HFFc6 (cell line): ENCODE data around the gene FLNB. TPM values are rescaled to one million over a fixed set of nuclear protein-coding genes. Genes with fewer than 3 reads are reported as not detected.

Source experiments
- DNase-seq: peaks from one replicate; pipeline ENCODE4 v3.0.0-alpha.2; 2018
- H3K27ac Mint-ChIP-seq: 2 replicates; pipeline ENCODE4 v1.8.0; 2020; ENCODE audit warnings: mild to moderate bottlenecking, mixed read lengths
- H3K27me3 Mint-ChIP-seq: 2 replicates; pipeline ENCODE4 v1.8.0; 2021; ENCODE audit warnings: mild to moderate bottlenecking, moderate library complexity, mixed read lengths; ENCODE audit not compliant: insufficient read depth
- H3K36me3 Mint-ChIP-seq: 2 replicates; pipeline ENCODE4 v1.8.0; 2021; ENCODE audit warnings: low read depth, mixed read lengths
- H3K4me1 Mint-ChIP-seq: 2 replicates; pipeline ENCODE4 v1.8.0; 2020; ENCODE audit warnings: low read depth, mixed read lengths
- H3K4me3 Mint-ChIP-seq: 2 replicates; pipeline ENCODE4 v1.8.0; 2020; ENCODE audit warnings: mild to moderate bottlenecking, moderate library complexity, mixed read lengths
- H3K9me3 Mint-ChIP-seq: 2 replicates; pipeline ENCODE4 v1.8.0; 2020; ENCODE audit warnings: mild to moderate bottlenecking, mixed read lengths
- total RNA-seq, 6 experiments: library from RNA; stranded (reverse); fragmentation: NEBNext Ultra II Directional; extraction: Animal tissue kit (Norgen Biotek cat#: 25700); gene quantifications; 2 replicates in 1 of 6; 3 replicates in 5 of 6; pipeline ENCODE4 v1.2.3, GENCODE V29; 2021
- TF ChIP-seq, protein P1 (sequence below): fragments of 200-600 bp; sonication (generic); IDR thresholded peaks from 2 replicates; pipeline ENCODE4 v1.5.0; 2021; ENCODE audit warnings: antibody characterized with exemption, mild to moderate bottlenecking

FLNB gene
- total RNA-seq, 6 experiments from 2014 or later = 93.8 to 117 (median 98.7) TPM

- TF ChIP-seq, protein P1, sequence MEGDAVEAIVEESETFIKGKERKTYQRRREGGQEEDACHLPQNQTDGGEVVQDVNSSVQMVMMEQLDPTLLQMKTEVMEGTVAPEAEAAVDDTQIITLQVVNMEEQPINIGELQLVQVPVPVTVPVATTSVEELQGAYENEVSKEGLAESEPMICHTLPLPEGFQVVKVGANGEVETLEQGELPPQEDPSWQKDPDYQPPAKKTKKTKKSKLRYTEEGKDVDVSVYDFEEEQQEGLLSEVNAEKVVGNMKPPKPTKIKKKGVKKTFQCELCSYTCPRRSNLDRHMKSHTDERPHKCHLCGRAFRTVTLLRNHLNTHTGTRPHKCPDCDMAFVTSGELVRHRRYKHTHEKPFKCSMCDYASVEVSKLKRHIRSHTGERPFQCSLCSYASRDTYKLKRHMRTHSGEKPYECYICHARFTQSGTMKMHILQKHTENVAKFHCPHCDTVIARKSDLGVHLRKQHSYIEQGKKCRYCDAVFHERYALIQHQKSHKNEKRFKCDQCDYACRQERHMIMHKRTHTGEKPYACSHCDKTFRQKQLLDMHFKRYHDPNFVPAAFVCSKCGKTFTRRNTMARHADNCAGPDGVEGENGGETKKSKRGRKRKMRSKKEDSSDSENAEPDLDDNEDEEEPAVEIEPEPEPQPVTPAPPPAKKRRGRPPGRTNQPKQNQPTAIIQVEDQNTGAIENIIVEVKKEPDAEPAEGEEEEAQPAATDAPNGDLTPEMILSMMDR = no peak
- Mint-ChIP-seq H3K36me3 (peaks cover 17% of the 10 kb centered on the region), H3K27me3 (no peaks in the 10 kb centered on the region), H3K27ac (peak overlapping the region; percentile 84), H3K4me3 (peak overlapping the region; percentile 56), H3K9me3 (no peaks in the 10 kb centered on the region), H3K4me1 (peaks cover 88% of the 10 kb centered on the region)
- DNase-seq = no peak
Observed at GRCh38 chr3:58041182-58041825, 33.1 kb downstream of the FLNB start.

DNA sequence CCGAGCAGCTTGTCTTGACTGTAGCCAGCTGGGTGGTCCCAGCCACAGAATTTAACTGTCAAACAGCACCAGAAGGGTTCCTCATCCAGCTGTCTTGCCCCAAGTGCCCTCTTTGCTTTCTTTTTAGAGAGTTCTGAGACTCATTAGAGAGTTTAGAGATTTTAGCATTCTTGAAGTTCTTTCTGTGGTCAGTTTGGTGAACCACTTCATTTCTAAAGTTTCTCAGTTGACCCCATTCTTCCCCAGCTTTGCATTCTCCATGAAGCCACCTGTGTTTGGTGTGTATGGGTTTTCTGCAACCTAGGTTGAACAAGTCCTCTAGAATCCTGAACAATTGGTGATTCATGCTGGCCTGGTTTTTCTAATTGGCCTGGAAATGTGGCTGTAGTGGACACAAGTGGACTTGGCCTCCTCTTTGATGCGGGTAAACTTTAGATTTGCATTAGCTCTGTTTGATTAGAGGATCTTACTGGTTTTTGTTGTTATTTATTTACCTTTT, 33.7 kb downstream of the FLNB start:
- H3K4me3 Mint-ChIP-seq = peak overlapping the region; percentile 56

GRCh38 chr3:58042947-58043707, 34.9 kb downstream of the FLNB start:
- DNase-seq = no peak
- Mint-ChIP-seq H3K27me3 (peaks cover 3% of the 10 kb centered on the region; the same call in 1 of the 2 replicates), H3K4me1 (peaks cover 91% of the 10 kb centered on the region), H3K36me3 (peaks cover 13% of the 10 kb centered on the region), H3K9me3 (no peaks in the 10 kb centered on the region), H3K27ac (peak overlapping the region; percentile 37; the same call in 1 of the 2 replicates), H3K4me3 (peak overlapping the region; percentile 35)
- TF ChIP-seq, protein P1 = no peak

More for the DNA sequence above, 33.7 kb downstream of the FLNB start:
- peak overlapping the region; percentile 84 for H3K27ac Mint-ChIP-seq
- no peaks in the 10 kb centered on the region for H3K9me3 Mint-ChIP-seq
- DNase-seq = peak; percentile 73
- peaks cover 88% of the 10 kb centered on the region for H3K4me1 Mint-ChIP-seq
- peaks cover 14% of the 10 kb centered on the region; the same call in 1 of the 2 replicates for H3K36me3 Mint-ChIP-seq
- H3K27me3 Mint-ChIP-seq = no peaks in the 10 kb centered on the region
- TF ChIP-seq, protein P1 = no peak

GRCh38 chr3:58043933-58044332, 35.7 kb downstream of the FLNB start:
- H3K36me3 Mint-ChIP-seq = peaks cover 13% of the 10 kb centered on the region
- H3K9me3 Mint-ChIP-seq = no peaks in the 10 kb centered on the region
- peak overlapping the region; percentile 37 for H3K27ac Mint-ChIP-seq
- peaks cover 3% of the 10 kb centered on the region; the same call in 1 of the 2 replicates for H3K27me3 Mint-ChIP-seq
- no peak overlapping the region for H3K4me3 Mint-ChIP-seq
- DNase-seq = no peak
- TF ChIP-seq, protein P1 = no peak
- H3K4me1 Mint-ChIP-seq = peaks cover 91% of the 10 kb centered on the region

- peak overlapping the region; percentile 21; the same call in 1 of the 2 replicates for H3K4me3 Mint-ChIP-seq
- H3K27ac Mint-ChIP-seq = peak overlapping the region; percentile 77
- peaks cover 3% of the 10 kb centered on the region; the same call in 1 of the 2 replicates for H3K27me3 Mint-ChIP-seq
- no peaks in the 10 kb centered on the region for H3K9me3 Mint-ChIP-seq
- H3K36me3 Mint-ChIP-seq = peaks cover 13% of the 10 kb centered on the region
- no peak for DNase-seq
- TF ChIP-seq, protein P1 = no peak
- peaks cover 91% of the 10 kb centered on the region for H3K4me1 Mint-ChIP-seq
Observed at GRCh38 chr3:58044691-58045483, 36.7 kb downstream of the FLNB start.
